Activated T-cell treated with anti-CD3 and anti-CD28 coated beads, Interleukin-2, amount 50 U/mL, for 24 hours (primary cell): ENCODE data around the gene ANKRD33B.
"Not testable (repeated sequence)": the region's sequence is repeated elsewhere in the genome, so short reads cannot be mapped to it uniquely, and the experiment has no call there.

Experiments used
- DNase-seq: peaks from one replicate; pipeline ENCODE4 v3.0.0-alpha.2; 2020
- H3K27ac Mint-ChIP-seq: 2 replicates; pipeline ENCODE4 v1.8.0; 2020; ENCODE audit warnings: mild to moderate bottlenecking, mixed read lengths
- H3K27me3 Mint-ChIP-seq: 2 replicates; pipeline ENCODE4 v1.8.0; 2020; ENCODE audit warnings: mixed read lengths
- H3K36me3 Mint-ChIP-seq: 2 replicates; pipeline ENCODE4 v1.8.0; 2020; ENCODE audit warnings: low read depth, mixed read lengths
- H3K4me1 Mint-ChIP-seq: 2 replicates; pipeline ENCODE4 v1.8.0; 2020; ENCODE audit warnings: low read depth, mixed read lengths
- H3K4me3 Mint-ChIP-seq: 2 replicates; pipeline ENCODE4 v1.8.0; 2020; ENCODE audit warnings: mild to moderate bottlenecking, moderate library complexity, mixed read lengths
- H3K9me3 Mint-ChIP-seq: 2 replicates; pipeline ENCODE4 v1.8.0; 2020; ENCODE audit warnings: mixed read lengths

Gene ANKRD33B

GRCh38 chr5:10563945-10564837 is at the start of gene ANKRD33B:
TSS of gene ANKRD33B (plus strand) at chr5:10564070. CDS start at chr5:10564468, 398 bp downstream.
- no peaks in the 10 kb centered on the region for H3K9me3 Mint-ChIP-seq
- H3K4me1 Mint-ChIP-seq: peaks cover 26% of the 10 kb centered on the region
- H3K36me3 Mint-ChIP-seq: no peaks in the 10 kb centered on the region
- peak within 1 kb of the TSS; percentile 83 for H3K4me3 Mint-ChIP-seq
- peaks cover 23% of the 10 kb centered on the region for H3K27me3 Mint-ChIP-seq
- peak; percentile 86 for DNase-seq
- H3K27ac Mint-ChIP-seq: peak within 1 kb of the TSS; percentile 81

DNA sequence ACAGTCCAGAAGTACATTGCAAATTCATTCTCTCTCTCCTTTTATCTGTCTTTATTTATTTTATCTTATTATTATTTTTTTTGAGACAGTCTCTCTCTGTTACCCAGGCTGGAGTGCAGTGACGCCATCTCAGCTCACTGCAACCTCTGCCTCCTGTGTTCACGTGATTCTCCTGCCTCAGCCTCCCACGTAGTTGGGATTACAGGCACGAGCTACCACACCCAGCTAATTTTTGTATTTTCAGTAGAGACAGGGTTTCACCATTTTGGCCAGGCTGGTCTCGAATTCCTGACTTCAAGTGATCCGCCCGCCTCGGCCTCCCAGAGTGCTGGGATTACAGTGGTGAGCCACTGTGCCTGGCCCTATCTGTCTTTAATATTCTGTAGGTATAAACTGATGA is 49.3 kb upstream of the ANKRD33B start:
- H3K4me3 Mint-ChIP-seq, H3K9me3 Mint-ChIP-seq, H3K27me3 Mint-ChIP-seq: not testable (repeated sequence)

DNA sequence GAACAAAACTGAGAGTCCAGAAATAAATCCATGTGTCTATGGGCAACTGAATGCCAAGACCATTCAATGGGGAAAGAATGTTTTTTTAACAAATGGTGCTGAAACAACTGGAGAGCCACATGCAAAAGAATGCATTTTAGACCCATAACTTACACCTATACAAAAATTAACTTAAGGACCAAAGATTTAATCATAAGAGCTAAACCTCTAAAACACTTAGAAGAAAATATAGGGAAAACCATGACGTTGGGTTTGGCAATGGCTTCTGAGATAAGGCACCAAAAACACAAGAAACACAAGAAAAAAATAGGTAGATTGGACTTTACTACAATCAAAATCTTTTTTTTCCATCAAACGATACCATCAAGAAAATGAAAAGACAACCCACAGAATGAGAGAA is 48.4 kb upstream of the ANKRD33B start:
- H3K27me3 Mint-ChIP-seq: peaks cover 2% of the 10 kb centered on the region
- H3K9me3 Mint-ChIP-seq: peaks cover 2% of the 10 kb centered on the region
- no peak overlapping the region for H3K27ac Mint-ChIP-seq
- H3K4me1 Mint-ChIP-seq: no peaks in the 10 kb centered on the region
- no peak overlapping the region for H3K4me3 Mint-ChIP-seq
- H3K36me3 Mint-ChIP-seq: no peaks in the 10 kb centered on the region
- no peak for DNase-seq

More for the DNA sequence above, 49.3 kb upstream of the ANKRD33B start:
- not testable (repeated sequence) for H3K36me3 Mint-ChIP-seq, DNase-seq, H3K4me1 Mint-ChIP-seq, H3K27ac Mint-ChIP-seq

DNA sequence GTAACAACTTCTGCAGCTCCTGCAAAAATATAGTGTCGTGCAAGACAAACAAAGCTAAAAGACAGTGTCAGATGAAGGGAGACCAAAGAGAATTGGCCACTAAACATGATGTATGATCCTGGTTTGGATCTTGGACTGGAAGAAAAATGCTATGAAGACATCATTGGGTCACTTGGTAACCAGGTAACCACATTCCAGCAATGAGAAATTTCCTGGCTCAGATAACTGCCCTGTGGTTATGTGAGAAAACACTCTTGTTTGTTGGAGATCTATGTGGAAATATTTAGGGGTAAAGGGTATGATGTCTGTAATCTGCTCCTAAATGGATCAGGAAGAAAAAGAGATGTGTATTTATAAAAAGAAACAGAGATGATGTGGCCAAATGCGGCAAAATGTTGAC is 45.5 kb upstream of the ANKRD33B start:
- H3K36me3 Mint-ChIP-seq: no peaks in the 10 kb centered on the region

GRCh38 chr5:10519729-10520128 is 44.1 kb upstream of the ANKRD33B start:
- Mint-ChIP-seq H3K4me3 (no peak overlapping the region), H3K9me3 (peaks cover 2% of the 10 kb centered on the region), H3K4me1 (no peaks in the 10 kb centered on the region), H3K27me3 (no peaks in the 10 kb centered on the region), H3K27ac (no peak overlapping the region), H3K36me3 (no peaks in the 10 kb centered on the region)
- DNase-seq: no peak

More for the DNA sequence above, 45.5 kb upstream of the ANKRD33B start:
- peaks cover 2% of the 10 kb centered on the region for H3K9me3 Mint-ChIP-seq
- H3K27me3 Mint-ChIP-seq: no peaks in the 10 kb centered on the region
- H3K27ac Mint-ChIP-seq: no peak overlapping the region
- DNase-seq: no peak
- H3K4me3 Mint-ChIP-seq: no peak overlapping the region
- no peaks in the 10 kb centered on the region for H3K4me1 Mint-ChIP-seq

DNA sequence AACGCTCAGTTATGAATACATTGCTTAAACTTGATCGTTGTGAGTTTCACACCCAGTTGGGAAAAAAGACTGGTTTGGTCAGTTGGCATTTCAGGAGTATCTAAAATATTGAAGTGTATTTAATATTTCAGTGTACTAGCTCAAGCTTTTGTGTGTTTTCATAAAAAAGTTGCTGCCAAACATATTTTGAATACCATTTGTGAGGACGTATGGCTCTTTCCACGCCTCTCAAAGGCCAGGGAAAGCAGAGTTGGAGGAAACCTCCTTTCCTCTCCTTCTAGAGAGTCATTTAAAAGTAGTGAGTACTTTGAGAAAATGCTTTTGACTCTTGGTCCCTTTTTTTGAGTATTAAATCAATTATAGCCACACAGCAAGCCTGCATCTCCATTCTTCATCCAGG is 43.2 kb upstream of the ANKRD33B start:
- Mint-ChIP-seq H3K36me3 (no peaks in the 10 kb centered on the region), H3K27ac (no peak overlapping the region), H3K4me3 (no peak overlapping the region), H3K27me3 (no peaks in the 10 kb centered on the region), H3K4me1 (no peaks in the 10 kb centered on the region), H3K9me3 (no peaks in the 10 kb centered on the region)
- no peak for DNase-seq

- H3K27ac Mint-ChIP-seq: no peak overlapping the region
- no peaks in the 10 kb centered on the region for H3K36me3 Mint-ChIP-seq
- DNase-seq: no peak
- H3K27me3 Mint-ChIP-seq: no peaks in the 10 kb centered on the region
- no peaks in the 10 kb centered on the region for H3K4me1 Mint-ChIP-seq
- H3K4me3 Mint-ChIP-seq: no peak overlapping the region
- H3K9me3 Mint-ChIP-seq: no peaks in the 10 kb centered on the region
Measured at GRCh38 chr5:10521466-10522223, 42.2 kb upstream of the ANKRD33B start.

GRCh38 chr5:10522224-10522611 is 41.7 kb upstream of the ANKRD33B start:
- Mint-ChIP-seq H3K9me3 (no peaks in the 10 kb centered on the region), H3K4me1 (no peaks in the 10 kb centered on the region), H3K27me3 (no peaks in the 10 kb centered on the region), H3K27ac (no peak overlapping the region), H3K36me3 (no peaks in the 10 kb centered on the region), H3K4me3 (no peak overlapping the region)
- no peak for DNase-seq

GRCh38 chr5:10524376-10525123 is 39.3 kb upstream of the ANKRD33B start:
- Mint-ChIP-seq H3K4me1 (no peaks in the 10 kb centered on the region), H3K27me3 (no peaks in the 10 kb centered on the region), H3K36me3 (no peaks in the 10 kb centered on the region), H3K9me3 (no peaks in the 10 kb centered on the region), H3K4me3 (no peak overlapping the region), H3K27ac (no peak overlapping the region)
- no peak for DNase-seq

GRCh38 chr5:10525124-10525495 is 38.8 kb upstream of the ANKRD33B start:
- Mint-ChIP-seq H3K4me3 (no peak overlapping the region), H3K36me3 (no peaks in the 10 kb centered on the region)

DNA sequence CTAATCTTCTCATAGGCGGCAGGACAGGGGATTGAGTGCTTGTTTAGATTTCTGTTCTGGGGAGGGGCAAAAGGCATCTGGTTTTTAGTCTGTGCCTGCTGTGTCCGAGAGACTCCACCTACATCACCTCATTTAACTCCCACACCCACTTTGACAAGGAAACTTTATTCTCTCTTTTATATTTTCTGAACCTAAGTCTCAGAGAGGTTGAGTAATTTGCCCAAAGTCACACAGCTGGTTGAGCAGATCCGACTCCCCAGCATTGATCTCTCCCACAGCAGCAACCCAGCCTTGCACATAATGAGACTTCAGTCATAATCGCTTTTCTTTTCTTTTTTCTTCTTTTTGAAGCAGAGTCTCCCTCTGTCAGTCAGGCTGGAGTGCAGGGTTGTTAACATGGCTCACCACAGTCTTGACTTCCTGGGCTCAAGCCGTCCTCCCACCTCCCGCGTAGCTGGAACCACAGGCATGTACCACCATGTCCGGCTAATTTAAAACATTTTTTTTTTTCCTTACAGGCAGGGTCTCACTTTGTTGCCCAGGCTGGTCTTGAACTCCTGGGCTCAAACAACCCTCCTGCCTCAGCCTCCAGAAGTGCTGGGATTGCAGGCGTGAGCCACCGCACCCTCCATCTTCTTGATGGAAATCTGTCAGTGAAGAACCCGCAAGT is 36.5 kb upstream of the ANKRD33B start:
- H3K36me3 Mint-ChIP-seq: no peaks in the 10 kb centered on the region
- no peak overlapping the region for H3K4me3 Mint-ChIP-seq
- no peak overlapping the region for H3K27ac Mint-ChIP-seq
- no peak for DNase-seq
- no peaks in the 10 kb centered on the region for H3K4me1 Mint-ChIP-seq
- H3K9me3 Mint-ChIP-seq: no peaks in the 10 kb centered on the region
- H3K27me3 Mint-ChIP-seq: peaks cover 7% of the 10 kb centered on the region

More at GRCh38 chr5:10525124-10525495, 38.8 kb upstream of the ANKRD33B start:
- DNase-seq: no peak
- H3K9me3 Mint-ChIP-seq: no peaks in the 10 kb centered on the region
- H3K27me3 Mint-ChIP-seq: no peaks in the 10 kb centered on the region
- no peak overlapping the region for H3K27ac Mint-ChIP-seq
- H3K4me1 Mint-ChIP-seq: no peaks in the 10 kb centered on the region

DNA sequence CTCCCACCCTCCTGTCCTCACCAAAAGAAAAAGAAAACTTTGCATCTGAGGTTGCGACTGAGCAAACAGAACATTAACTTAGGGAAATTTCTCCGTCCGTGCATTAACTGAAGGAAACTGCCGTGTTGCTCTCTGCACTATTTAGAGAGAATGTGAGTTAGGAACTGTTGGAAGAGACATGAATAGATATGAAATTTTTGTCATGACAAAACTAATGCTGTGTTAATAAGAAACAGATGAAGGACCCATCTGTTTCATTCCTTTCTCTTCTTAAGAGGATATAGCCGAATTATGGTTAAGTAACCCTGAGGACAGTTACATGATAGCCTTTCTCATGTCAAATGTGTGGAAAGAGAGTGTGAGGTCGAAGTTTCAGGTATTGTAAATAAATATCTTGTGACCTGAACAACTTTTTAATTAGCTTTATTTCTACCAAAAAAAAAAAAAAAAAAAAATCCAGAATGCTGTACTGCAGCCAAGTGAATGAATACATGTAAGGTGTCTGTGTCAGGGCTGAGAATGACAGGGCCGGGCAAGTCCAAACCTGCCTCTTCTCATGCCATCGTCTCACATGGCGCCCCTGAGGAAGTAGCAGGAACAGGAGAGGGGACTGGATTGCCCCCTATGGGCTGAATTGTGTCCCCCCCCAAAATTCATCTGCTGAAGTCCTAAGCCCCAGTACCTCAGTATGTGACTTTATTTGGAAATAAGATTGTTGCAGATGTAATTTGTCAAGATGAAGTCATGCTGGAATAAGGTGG is 35.6 kb upstream of the ANKRD33B start:
- H3K9me3 Mint-ChIP-seq: no peaks in the 10 kb centered on the region
- H3K36me3 Mint-ChIP-seq: no peaks in the 10 kb centered on the region
- DNase-seq: no peak
- peaks cover 2% of the 10 kb centered on the region for H3K4me1 Mint-ChIP-seq
- no peak overlapping the region for H3K27ac Mint-ChIP-seq
- peaks cover 15% of the 10 kb centered on the region for H3K27me3 Mint-ChIP-seq
- H3K4me3 Mint-ChIP-seq: no peak overlapping the region

DNA sequence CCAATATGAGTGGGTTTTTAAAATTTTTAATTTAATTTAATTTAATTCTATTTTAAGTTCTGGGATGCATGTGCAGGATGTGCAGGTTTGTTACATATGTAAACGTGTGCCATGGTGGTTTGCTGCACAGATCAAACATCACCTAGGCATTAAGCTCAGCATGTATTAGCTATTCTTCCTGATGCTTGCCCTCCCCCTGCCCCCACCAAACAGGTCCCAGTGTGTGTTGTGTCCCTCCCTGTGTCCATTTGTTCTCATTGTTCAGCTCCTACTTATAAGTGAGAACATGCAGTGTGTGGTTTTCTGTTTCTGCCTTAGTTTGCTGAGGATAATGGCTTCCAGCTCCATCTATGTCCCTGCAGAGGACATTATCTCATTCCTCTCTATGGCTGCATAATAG is 35.0 kb upstream of the ANKRD33B start:
- Mint-ChIP-seq H3K27ac (no peak overlapping the region), H3K36me3 (no peaks in the 10 kb centered on the region), H3K4me1 (peaks cover 2% of the 10 kb centered on the region), H3K4me3 (no peak overlapping the region), H3K27me3 (peaks cover 15% of the 10 kb centered on the region), H3K9me3 (no peaks in the 10 kb centered on the region)
- no peak for DNase-seq
